Pancreas (tissue), 10 donors: ENCODE results near the gene NLRP8. TPM values are rescaled to one million over a fixed set of nuclear protein-coding genes. Genes with fewer than 3 reads are reported as not detected.

Source experiments
- ATAC-seq, 4 donors: fragments of 200-7000 bp; cut with Tn5 transposase; one replicate each; pipeline versions ENCODE4 v1.8.0 to v1.9.1; 2020; ENCODE audit warnings: mild to moderate bottlenecking in 4 of 4, moderate library complexity in 4 of 4
- DNase-seq, 6 donors: peaks; one replicate each; pipeline ENCODE4 v3.0.0-alpha.2; 2020
- FAIRE-seq: peaks from 2 replicates; lab custom pipeline; 2012; peaks lifted over from hg19 to GRCh38; lab: Jason Lieb, UNC
- H3K27ac ChIP-seq, 4 donors: fragments of 200-600 bp; sonication (generic); 1 replicate in 3 of 4; 2 replicates in 1 of 4; pipeline versions ENCODE4 v1.5.0 to v1.8.0; 2020
- H3K27me3 ChIP-seq, 4 donors: fragments of 200-600 bp; one replicate each; pipeline ENCODE4 v1.8.0; 2021
- H3K36me3 ChIP-seq, 3 donors: fragments of 200-600 bp; sonication (generic) in 1 of 3; one replicate each; pipeline versions ENCODE4 v1.5.0 to v1.8.0; 2020 to 2021
- H3K4me1 ChIP-seq, 3 donors: fragments of 200-600 bp; one replicate each; pipeline ENCODE4 v1.8.0; 2021
- H3K4me3 ChIP-seq, 4 donors: fragments of 200-600 bp; sonication (generic) in 2 of 4; one replicate each; pipeline versions ENCODE4 v1.5.0 to v1.8.0; 2020 to 2021
- H3K9me3 ChIP-seq, 4 donors: fragments of 200-600 bp; one replicate each; pipeline ENCODE4 v1.8.0; 2021
- WGBS, 2 donors: extraction: QIAGEN DNeasy Blood & Tissue Kit; methylation state at CpG; one replicate each; pipeline ENCODE4 v1.1.7; 2013; 5-methylcytosine and 5-hydroxymethylcytosine counted together
- intact Hi-C, 3 donors: fragments of 100-400 bp; cut with DNase I; formaldehyde crosslinking; loops; one replicate each; pipeline versions ENCODE4 v1.11.1 to v1.14.2; 2022
- polyA plus RNA-seq, 2 donors: library from polyadenylated mRNA; stranded (reverse); fragments of 200-250 nt; gene quantifications; one replicate each; pipeline ENCODE4 v1.2.3, GENCODE V29; 2013
- total RNA-seq, 6 donors: library from RNA; stranded (reverse); fragmentation: NEBNext Ultra II Directional in 4 of 6; extraction: Animal tissue kit (Norgen Biotek cat#: 25700) in 4 of 6; gene quantifications; one replicate each; pipeline versions ENCODE4 v1.2.1 to v1.2.4, GENCODE V29; 2021 to 2023
- TF ChIP-seq, protein P1 (sequence below), 4 donors: fragments of 200-600 bp; sonication (generic) in 3 of 4; IDR thresholded peaks; one replicate each; pipeline versions ENCODE4 v1.5.0 to v1.8.0; 2021; ENCODE audit warnings: antibody characterized with exemption in 4 of 4
- donor health status: healthy with polysubstance abuse.
- donor health status: DM: no; HTN: no; CAD: no; lungs with moderate emphysema.
- donor health status: DM: no; HTN: no; CAD: no.
- donor health status: control.
- donor health status: control.
- donor health status: Bipolar disorder and iron deficiency.
- donor health status: DM: yes; HTN: yes; CAD: no.
- donor health status: DM: no; HTN: no; CAD: no.
- donor health status: DM: no; HTN: no; CAD: no.
- donor health status: DM: yes; HTN: yes; CAD: no.

Gene NLRP8
- total and polyA plus RNA-seq, 8 donors, result not detected

DNA sequence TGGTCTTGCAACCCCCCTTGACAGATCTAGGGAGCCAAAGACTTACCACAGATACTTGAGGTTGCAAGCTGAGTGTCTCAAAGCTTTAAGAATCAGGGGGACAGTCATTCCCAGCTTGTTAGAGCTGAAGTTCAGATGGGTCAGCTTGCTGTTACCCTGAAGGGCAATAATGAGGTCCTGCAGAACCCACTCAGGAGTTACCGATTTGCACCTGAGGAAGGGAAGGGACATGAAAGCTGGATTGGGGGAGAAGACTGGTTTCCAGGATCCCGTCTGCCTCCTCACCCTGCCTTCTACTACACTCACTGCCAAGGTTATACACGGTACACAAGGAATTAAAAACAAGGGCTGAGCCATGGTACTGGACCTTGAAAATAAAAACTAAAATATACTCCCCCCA is 39.9 kb upstream of the NLRP8 start:
- FAIRE-seq, result no peak
- Histone ChIP-seq H3K4me3 (no peak overlapping the region), H3K9me3 (no peaks in the 10 kb centered on the region), H3K36me3 (no peaks in the 10 kb centered on the region), H3K4me1 (no peaks in the 10 kb centered on the region), H3K27me3 (peaks cover 0 to 5% (median 0%) of the 10 kb centered on the region in 4 donors), H3K27ac (no peak overlapping the region)
- no peak for ATAC-seq
- DNase-seq, result no peak
- TF ChIP-seq, protein P1, sequence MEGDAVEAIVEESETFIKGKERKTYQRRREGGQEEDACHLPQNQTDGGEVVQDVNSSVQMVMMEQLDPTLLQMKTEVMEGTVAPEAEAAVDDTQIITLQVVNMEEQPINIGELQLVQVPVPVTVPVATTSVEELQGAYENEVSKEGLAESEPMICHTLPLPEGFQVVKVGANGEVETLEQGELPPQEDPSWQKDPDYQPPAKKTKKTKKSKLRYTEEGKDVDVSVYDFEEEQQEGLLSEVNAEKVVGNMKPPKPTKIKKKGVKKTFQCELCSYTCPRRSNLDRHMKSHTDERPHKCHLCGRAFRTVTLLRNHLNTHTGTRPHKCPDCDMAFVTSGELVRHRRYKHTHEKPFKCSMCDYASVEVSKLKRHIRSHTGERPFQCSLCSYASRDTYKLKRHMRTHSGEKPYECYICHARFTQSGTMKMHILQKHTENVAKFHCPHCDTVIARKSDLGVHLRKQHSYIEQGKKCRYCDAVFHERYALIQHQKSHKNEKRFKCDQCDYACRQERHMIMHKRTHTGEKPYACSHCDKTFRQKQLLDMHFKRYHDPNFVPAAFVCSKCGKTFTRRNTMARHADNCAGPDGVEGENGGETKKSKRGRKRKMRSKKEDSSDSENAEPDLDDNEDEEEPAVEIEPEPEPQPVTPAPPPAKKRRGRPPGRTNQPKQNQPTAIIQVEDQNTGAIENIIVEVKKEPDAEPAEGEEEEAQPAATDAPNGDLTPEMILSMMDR (IDR thresholded peaks at IDR 0.05), result no peak
- WGBS, 2 donors, result 66 to 77% methylated on average over 3 of the region's 3 CpGs
- intact Hi-C loops, result no loop called here

DNA sequence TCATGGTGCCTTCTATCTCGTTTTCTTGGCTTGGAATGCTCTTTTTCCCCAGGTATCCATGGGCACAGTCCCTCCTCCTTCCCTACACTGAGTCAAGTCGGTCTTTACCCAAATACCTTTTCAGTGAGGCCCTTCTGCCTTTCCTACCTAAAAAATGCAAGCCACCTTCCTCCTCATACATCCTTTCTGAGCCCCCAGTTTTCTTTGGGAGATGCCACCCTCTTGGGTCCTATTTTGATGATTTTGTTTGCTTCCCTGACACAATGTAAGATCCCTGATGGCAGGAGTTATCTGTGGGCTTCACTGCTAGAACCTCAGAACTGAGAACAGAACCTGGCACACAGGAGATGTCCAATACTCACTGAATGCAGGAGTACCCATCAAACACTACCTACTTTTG is 37.8 kb upstream of the NLRP8 start:
- intact Hi-C loops, result no loop called here
- DNase-seq (no peak), FAIRE-seq (no peak), ATAC-seq (no peak)
- no peaks in the 10 kb centered on the region for H3K36me3 ChIP-seq
- TF ChIP-seq, protein P1 (IDR thresholded peaks at IDR 0.05), result no peak
- no peak overlapping the region for H3K4me3 ChIP-seq
- no peaks in the 10 kb centered on the region for H3K9me3 ChIP-seq
- WGBS, 2 donors, result 21 to 27% methylated on average over 2 of the region's 2 CpGs
- H3K27me3 ChIP-seq, result peaks cover 0 to 5% (median 0%) of the 10 kb centered on the region in 4 donors
- H3K27ac ChIP-seq, result no peak overlapping the region
- H3K4me1 ChIP-seq, result no peaks in the 10 kb centered on the region

DNA sequence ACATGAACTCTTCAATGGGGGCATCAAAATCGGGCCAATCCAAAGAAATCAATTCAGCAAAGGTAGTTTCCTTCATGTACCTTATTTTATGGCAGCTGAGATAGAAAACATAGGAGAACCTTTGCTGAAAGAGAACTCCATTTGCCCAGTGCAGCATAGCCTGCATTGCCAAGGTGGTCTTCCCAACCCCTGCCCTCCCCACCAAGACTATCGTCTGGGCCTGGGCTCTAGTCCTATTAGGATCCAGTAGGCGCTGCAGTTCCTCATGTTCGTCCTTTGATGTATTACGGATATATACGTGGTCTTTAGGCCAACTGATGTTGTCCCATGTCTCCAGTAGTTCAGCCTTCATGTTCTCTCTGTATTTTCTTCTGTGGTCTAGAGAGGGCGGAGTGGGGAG is 34.7 kb upstream of the NLRP8 start:
- FAIRE-seq (no peak), DNase-seq (no peak), ATAC-seq (no peak)
- no peaks in the 10 kb centered on the region for H3K9me3 ChIP-seq
- no peak overlapping the region for H3K4me3 ChIP-seq
- H3K27ac ChIP-seq, result no peak overlapping the region
- peaks cover 0 to 5% (median 1%) of the 10 kb centered on the region in 4 donors for H3K27me3 ChIP-seq
- H3K36me3 ChIP-seq, result no peaks in the 10 kb centered on the region
- 69 to 78% methylated on average over 7 of the region's 7 CpGs for WGBS, 2 donors
- TF ChIP-seq, protein P1 (IDR thresholded peaks at IDR 0.05), result no peak
- no peaks in the 10 kb centered on the region for H3K4me1 ChIP-seq
- intact Hi-C loops, result no loop called here

DNA sequence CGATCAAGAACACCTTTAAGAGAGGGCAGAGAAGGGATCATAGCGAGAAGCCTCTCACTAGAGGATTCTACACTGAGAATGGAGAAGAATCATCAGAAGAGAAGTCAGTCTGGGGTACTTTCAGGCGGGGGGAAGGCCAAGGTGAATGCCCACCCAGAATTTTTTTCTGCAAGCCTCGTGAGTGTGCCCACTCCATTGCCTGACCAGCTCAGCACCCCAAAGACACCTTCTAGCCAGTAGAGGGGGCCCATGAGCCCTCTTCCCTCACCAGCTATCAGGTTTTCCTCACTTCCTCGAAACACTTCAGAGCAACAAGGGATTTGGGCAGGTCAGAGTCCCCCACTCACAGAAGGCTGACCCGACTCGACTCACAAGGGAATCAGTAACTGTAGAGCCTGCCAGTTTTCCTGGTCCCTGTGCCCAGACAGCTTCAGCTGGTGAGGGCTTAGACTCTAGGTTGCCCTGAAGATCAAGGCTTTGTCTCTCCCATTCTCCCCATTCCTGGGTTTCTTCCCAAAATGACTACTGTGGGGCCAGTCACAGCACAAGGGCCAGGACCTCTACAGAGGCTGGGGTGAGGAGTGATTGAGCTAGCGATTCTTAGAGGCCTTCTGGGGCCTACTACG is 33.9 kb upstream of the NLRP8 start:
- H3K4me3 ChIP-seq, result no peak overlapping the region
- no peak for DNase-seq
- no peak for ATAC-seq
- TF ChIP-seq, protein P1 (IDR thresholded peaks at IDR 0.05), result no peak
- H3K27me3 ChIP-seq, result peaks cover 0 to 5% (median 1%) of the 10 kb centered on the region in 4 donors
- FAIRE-seq, result no peak
- no peak overlapping the region for H3K27ac ChIP-seq
- H3K4me1 ChIP-seq, result no peaks in the 10 kb centered on the region
- H3K9me3 ChIP-seq, result no peaks in the 10 kb centered on the region
- H3K36me3 ChIP-seq, result no peaks in the 10 kb centered on the region
- WGBS, 2 donors, result 39 to 45% methylated on average over 9 of the region's 9 CpGs
- intact Hi-C loops, result no loop called here

DNA sequence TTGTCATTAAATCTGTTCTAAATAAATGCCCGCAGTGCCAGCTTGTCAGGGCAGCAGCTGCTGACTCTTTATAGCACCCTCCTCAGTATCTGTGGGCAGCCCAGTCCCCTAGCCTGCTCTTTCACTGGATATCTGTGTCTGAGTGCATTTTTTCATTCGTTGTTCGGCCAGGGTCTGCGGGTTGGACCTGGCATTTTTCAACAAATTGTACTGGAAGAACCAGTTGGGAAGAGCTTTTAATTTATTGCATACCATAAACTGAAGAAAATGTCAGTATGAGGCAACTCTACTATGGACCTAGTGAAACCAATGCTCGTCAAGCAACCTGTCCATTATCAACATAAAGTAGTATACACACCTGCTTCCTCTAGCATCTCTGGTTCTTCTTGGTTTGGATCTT is 24.1 kb upstream of the NLRP8 start:
- TF ChIP-seq, protein P1 (IDR thresholded peaks at IDR 0.05), result no peak
- Histone ChIP-seq H3K27ac (no peak overlapping the region), H3K4me3 (no peak overlapping the region), H3K9me3 (no peaks in the 10 kb centered on the region), H3K36me3 (no peaks in the 10 kb centered on the region), H3K27me3 (no peaks in the 10 kb centered on the region), H3K4me1 (no peaks in the 10 kb centered on the region)
- intact Hi-C loops, result no loop called here
- FAIRE-seq (no peak), DNase-seq (no peak), ATAC-seq (no peak)
- 42 to 59% methylated on average over 5 of the region's 5 CpGs for WGBS, 2 donors
